Measurements from ENCODE around the gene HCN4.

- TF ChIP-seq CTCF (IDR thresholded peaks at IDR 0.05) (peak; percentile 56 to 77 (median 68)), POLR2A (IDR thresholded peaks at IDR 0.05) (no peak), EP300 (IDR thresholded peaks at IDR 0.05; ENCODE audit: low read depth) (no peak)
Observed at GRCh38 chr15:73273181-73274002, 95.4 kb downstream of the HCN4 start.
